GM18951 (cell line): ENCODE results near the gene MAP3K4.

Source experiments
- POLR2A ChIP-seq: IDR thresholded peaks from 4 replicates; pipeline ENCODE4 v1.6.1; 2011; ENCODE audit warnings: mild to moderate bottlenecking; ENCODE audit not compliant: insufficient read length, insufficient read depth; ENCODE audit errors: extremely low read depth
- in situ Hi-C: fragments of 300-500 bp; cut with MboI; formaldehyde crosslinking; loops from one replicate; pipeline ENCODE4 v1.12.0; 2022; ENCODE audit warnings: low sequenced_read_pairs, mixed read lengths, inconsistent platforms; ENCODE audit not compliant: unreplicated experiment

Gene MAP3K4

GRCh38 chr6:160998766-160999165, 7.2 kb downstream of the MAP3K4 start:
- no peak for TF ChIP-seq POLR2A
- in situ Hi-C loops = no loop called here

- in situ Hi-C loops = no loop called here
- TF ChIP-seq POLR2A = no peak
Measured at GRCh38 chr6:160999516-160999915, 7.9 kb downstream of the MAP3K4 start.

GRCh38 chr6:161000632-161001031, 9.1 kb downstream of the MAP3K4 start:
- in situ Hi-C loops = no loop called here
- TF ChIP-seq POLR2A = no peak

- TF ChIP-seq POLR2A = no peak
- in situ Hi-C loops = no loop called here
Measured at GRCh38 chr6:161001421-161001820, 9.9 kb downstream of the MAP3K4 start.

GRCh38 chr6:161003336-161003735, 11.8 kb downstream of the MAP3K4 start:
- no peak for TF ChIP-seq POLR2A
- in situ Hi-C loops = no loop called here

- in situ Hi-C loops = no loop called here
- no peak for TF ChIP-seq POLR2A
Measured at GRCh38 chr6:161008245-161008644, 16.7 kb downstream of the MAP3K4 start.

- TF ChIP-seq POLR2A = no peak
- in situ Hi-C loops = no loop called here
Measured at GRCh38 chr6:161009991-161010390, 18.4 kb downstream of the MAP3K4 start.

- in situ Hi-C loops = no loop called here
- no peak for TF ChIP-seq POLR2A
Measured at GRCh38 chr6:161010418-161010817, 18.8 kb downstream of the MAP3K4 start.

GRCh38 chr6:161011492-161012480, 20.2 kb downstream of the MAP3K4 start:
- in situ Hi-C loops = no loop called here
- no peak for TF ChIP-seq POLR2A

GRCh38 chr6:161013695-161014094, 22.1 kb downstream of the MAP3K4 start:
- in situ Hi-C loops = no loop called here
- no peak for TF ChIP-seq POLR2A

- in situ Hi-C loops = no loop called here
- TF ChIP-seq POLR2A = no peak
Measured at GRCh38 chr6:161017766-161018564, 26.4 kb downstream of the MAP3K4 start.

- no peak for TF ChIP-seq POLR2A
- in situ Hi-C loops = no loop called here
Measured at GRCh38 chr6:161019324-161019839, 27.8 kb downstream of the MAP3K4 start.

GRCh38 chr6:161021543-161021942, 30.0 kb downstream of the MAP3K4 start:
- in situ Hi-C loops = no loop called here
- TF ChIP-seq POLR2A = no peak
